Heart right ventricle (tissue), 16 donors: ENCODE data around the gene C1QTNF6. TPM values are rescaled to one million over a fixed set of nuclear protein-coding genes. Genes with fewer than 3 reads are reported as not detected.

Experiments
- ATAC-seq, 8 donors: fragments of 200-7000 bp; cut with Tn5 transposase; one replicate each; pipeline ENCODE4 v1.9.1; 2020; ENCODE audit warnings: mild to moderate bottlenecking in 8 of 8, moderate library complexity in 8 of 8, moderate number of reproducible peaks in 1 of 8
- DNase-seq, 2 donors: peaks; one replicate each; pipeline ENCODE4 v3.0.0-alpha.2; 2020
- H3K27ac ChIP-seq, 10 donors: fragments of 200-600 bp; sonication (generic) in 2 of 10; one replicate each; pipeline versions ENCODE4 v1.5.0 to v1.8.0; 2020 to 2022; ENCODE audit warnings: mild to moderate bottlenecking in 3 of 10
- H3K27me3 ChIP-seq, 7 donors: fragments of 200-600 bp; one replicate each; pipeline ENCODE4 v1.8.0; 2021 to 2022; ENCODE audit warnings: mild to moderate bottlenecking in 2 of 7
- H3K36me3 ChIP-seq, 9 donors: fragments of 200-600 bp; sonication (generic) in 1 of 9; one replicate each; pipeline versions ENCODE4 v1.5.0 to v1.8.0; 2020 to 2022; ENCODE audit warnings: mild to moderate bottlenecking in 2 of 9
- H3K4me1 ChIP-seq, 9 donors: fragments of 200-600 bp; sonication (generic) in 1 of 9; one replicate each; pipeline versions ENCODE4 v1.5.0 to v1.8.0; 2020 to 2022; ENCODE audit warnings: mild to moderate bottlenecking in 4 of 9
- H3K4me3 ChIP-seq, 10 donors: fragments of 200-600 bp; sonication (generic) in 2 of 10; one replicate each; pipeline versions ENCODE4 v1.5.0 to v1.8.0; 2020 to 2022; ENCODE audit warnings: mild to moderate bottlenecking in 7 of 10, moderate library complexity in 2 of 10
- H3K9me3 ChIP-seq, 11 donors: fragments of 200-600 bp in 10 of 11; sonication (generic) in 2 of 11; one replicate each; pipeline versions ENCODE4 v1.5.0 to v1.8.0; 2013 to 2022; ENCODE audit warnings: mild to moderate bottlenecking in 2 of 11, control low read depth in 1 of 11, moderate library complexity in 1 of 11
- CTCF ChIP-seq, 9 donors: fragments of 200-600 bp; sonication (generic) in 2 of 9; IDR thresholded peaks; one replicate each; pipeline versions ENCODE4 v1.5.0 to v1.8.0; 2021 to 2022; ENCODE audit warnings: antibody characterized with exemption in 9 of 9, mild to moderate bottlenecking in 5 of 9, moderate library complexity in 1 of 9
- WGBS, 2 donors: extraction: QIAGEN DNeasy Blood & Tissue Kit; methylation state at CpG; one replicate each; pipeline ENCODE4 v1.1.7; 2013; ENCODE audit warnings: inconsistent platforms in 1 of 2; 5-methylcytosine and 5-hydroxymethylcytosine counted together
- intact Hi-C, 10 donors: fragments of 100-400 bp; cut with DNase I; formaldehyde crosslinking; loops; one replicate each; pipeline versions ENCODE4 v1.11.1 to v1.14.2; 2022
- polyA plus RNA-seq, 2 donors: library from polyadenylated mRNA; stranded (reverse); fragments of 200-250 nt; gene quantifications; one replicate each; pipeline ENCODE4 v1.2.3, GENCODE V29; 2013
- total RNA-seq, 10 donors: library from RNA; stranded (reverse); fragmentation: NEBNext Ultra II Directional in 3 of 10; extraction: Animal tissue kit (Norgen Biotek cat#: 25700) in 3 of 10; gene quantifications; one replicate each; pipeline versions ENCODE4 v1.2.1 to v1.2.4, GENCODE V29; 2021 to 2023
- donor health status: Arrhythmogenic right ventricular cardiomyopathy.
- donor health status: ischemic (EF 13 %, LVEDD 7.1; RV severe dilation, severe dysfunction).
- donor health status: healthy with polysubstance abuse.
- donor health status: DM: no; HTN: yes; CAD: no.
- donor health status: DM: no; HTN: no; CAD: no.
- donor health status: ischemic (EF 25% LVEDD 6.9; RV normal size, moderate dysfunction).
- donor health status: ischemic (EF 25% LVEDD 5.7; RV mildly dilated, moderate dysfunction).
- donor health status: healthy.
- donor health status: DM: yes; HTN: yes; CAD: no.
- donor health status: Ischemic cardiomyopathy.
- donor health status: ischemic (EF 35%, LVEDD 5.7; RV mildly dilated, moderate dysfunction).
- donor health status: nonischemic (EF 11% LVEDD 7.7; RV severe dilation, severe dysfunction).
- donor health status: DM: yes; HTN: yes; CAD: no.
- donor health status: PGD.
- donor health status: ischemic (EF 29% LVEDD 5.4; RV normal size, mild dysfunction).
- donor health status: nonischemic (EF 23%, LVEDD 6.1; RV moderate dilation, normal function).

C1QTNF6 gene
- total and polyA plus RNA-seq, 12 donors, result 0.51 to 6.4 (median 1.5) TPM

DNA sequence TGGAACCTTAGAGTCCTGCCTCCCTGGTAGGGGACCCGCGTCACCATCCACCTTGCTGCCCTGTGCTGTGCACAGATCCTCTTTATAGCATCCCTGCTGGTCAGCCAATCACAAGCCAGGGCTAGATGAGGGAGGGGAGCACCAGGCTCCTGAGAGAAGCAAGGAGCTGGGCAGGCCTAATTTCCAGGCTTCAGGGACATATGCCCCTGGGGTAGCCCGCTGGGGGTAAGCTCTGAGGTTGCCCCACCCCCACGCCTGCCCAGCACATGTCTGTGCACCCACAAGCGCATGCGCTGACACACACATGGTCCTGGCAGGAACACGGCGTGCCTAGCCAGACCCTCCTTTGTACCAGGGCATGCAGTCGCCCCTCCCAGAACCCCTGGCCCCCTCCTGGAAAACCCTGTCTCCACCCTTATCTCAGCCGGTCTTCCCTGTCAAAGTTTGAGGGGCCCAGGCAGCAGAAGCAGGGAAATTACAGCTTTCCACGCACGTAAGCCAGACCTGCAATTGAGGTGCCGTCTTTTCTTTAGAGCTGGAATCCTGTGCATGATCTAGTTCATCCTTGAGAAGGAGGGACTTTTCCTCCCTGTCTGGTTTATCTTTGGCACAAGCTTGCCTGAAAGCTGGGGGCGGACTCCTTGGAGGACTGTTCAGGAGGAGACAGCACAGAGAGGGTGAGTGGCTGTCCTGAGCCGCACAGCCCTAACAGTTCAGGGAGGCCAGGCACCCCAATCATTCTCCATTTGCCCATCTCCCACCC lies 22.2 kb upstream of the C1QTNF6 start:
- Histone ChIP-seq H3K27me3 (peaks cover 0 to 64% (median 37%) of the 10 kb centered on the region in 7 donors), H3K4me3 (no peak overlapping the region), H3K4me1 (peaks cover 0 to 8% (median 3%) of the 10 kb centered on the region in 9 donors), H3K27ac (no peak overlapping the region), H3K9me3 (no peaks in the 10 kb centered on the region), H3K36me3 (no peaks in the 10 kb centered on the region)
- DNase-seq, result no peak
- WGBS, 2 donors, result 64 to 65% methylated on average over 15 of the region's 15 CpGs
- no peak for TF ChIP-seq CTCF (IDR thresholded peaks at IDR 0.05)
- no peak for ATAC-seq
- intact Hi-C loops, result no loop called here

DNA sequence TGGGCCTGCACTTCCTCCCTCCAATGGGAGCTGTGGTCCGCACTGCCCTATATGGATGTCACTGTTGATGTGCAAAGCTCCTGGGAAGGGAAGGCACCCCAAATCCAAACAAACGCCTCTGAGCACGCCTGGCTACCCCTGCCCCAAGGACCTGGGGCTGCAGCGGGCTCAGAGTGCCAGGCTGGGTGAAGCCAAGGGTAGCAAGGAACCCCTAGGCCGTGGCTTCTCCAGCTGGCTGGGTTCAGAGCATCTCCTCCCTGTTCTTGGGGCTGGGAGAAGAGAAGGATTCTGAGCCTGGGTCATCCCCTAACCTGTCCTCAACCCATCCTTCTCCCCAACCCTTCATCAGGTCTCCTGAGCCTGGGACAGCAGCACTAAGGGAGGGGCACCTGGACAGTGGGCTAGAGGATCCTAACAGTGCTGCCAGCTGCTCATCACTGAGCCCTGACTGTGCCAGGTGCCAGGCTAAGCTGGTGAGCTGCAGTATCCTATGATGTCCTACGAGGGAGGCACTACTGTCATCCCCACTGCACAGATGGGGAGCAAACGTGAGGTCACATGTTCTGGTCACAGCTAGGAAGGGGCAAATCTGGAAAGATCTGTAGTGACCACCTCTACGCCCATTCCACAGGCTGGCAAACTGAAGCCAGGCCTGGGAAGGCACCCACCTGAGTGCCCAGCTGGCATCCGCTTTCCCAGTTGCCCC lies 21.2 kb upstream of the C1QTNF6 start:
- H3K4me1 ChIP-seq, result peaks cover 0 to 8% (median 3%) of the 10 kb centered on the region in 9 donors
- peaks cover 0 to 57% (median 32%) of the 10 kb centered on the region in 7 donors for H3K27me3 ChIP-seq
- no peaks in the 10 kb centered on the region for H3K9me3 ChIP-seq
- H3K4me3 ChIP-seq, result no peak overlapping the region
- no peak for TF ChIP-seq CTCF (IDR thresholded peaks at IDR 0.05)
- H3K27ac ChIP-seq, result no peak overlapping the region
- 76 to 82% methylated on average over 9 of the region's 9 CpGs for WGBS, 2 donors
- no peaks in the 10 kb centered on the region for H3K36me3 ChIP-seq
- intact Hi-C loops, result no loop called here
- DNase-seq, result no peak
- ATAC-seq, result no peak

- ATAC-seq (no peak), DNase-seq (no peak)
- Histone ChIP-seq H3K27ac (no peak overlapping the region), H3K9me3 (no peaks in the 10 kb centered on the region), H3K27me3 (peaks cover 0 to 52% (median 27%) of the 10 kb centered on the region in 7 donors), H3K4me1 (peaks cover 0 to 8% (median 3%) of the 10 kb centered on the region in 9 donors), H3K36me3 (no peaks in the 10 kb centered on the region), H3K4me3 (no peak overlapping the region)
- WGBS, 2 donors, result 72 to 86% methylated on average over 7 of the region's 7 CpGs
- intact Hi-C loops, result no loop called here
- TF ChIP-seq CTCF (IDR thresholded peaks at IDR 0.05), result no peak
These were observed 20.5 kb upstream of the C1QTNF6 start for GRCh38 chr22:37208401-37209139.

DNA sequence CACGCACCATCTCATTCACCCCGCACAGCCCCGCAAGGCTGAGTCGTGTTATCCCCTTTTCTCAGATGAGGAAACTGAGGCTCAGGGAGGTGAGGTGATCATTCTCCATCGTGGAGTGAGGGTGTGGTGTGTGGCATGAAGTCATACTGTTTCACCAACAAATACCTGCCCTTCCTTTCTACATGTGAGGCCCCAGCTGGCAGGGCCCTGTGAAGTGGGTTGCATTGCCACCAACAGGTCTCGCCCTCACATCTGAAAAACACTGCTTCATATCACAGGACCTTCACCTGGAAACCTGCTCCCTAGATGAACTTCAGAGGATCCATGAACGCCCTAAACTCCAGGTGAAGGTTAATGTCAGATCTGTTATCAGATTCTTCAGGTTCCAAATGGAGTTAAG lies 19.9 kb upstream of the C1QTNF6 start:
- DNase-seq (no peak), ATAC-seq (no peak)
- H3K4me3 ChIP-seq, result no peak overlapping the region
- 84 to 87% methylated on average over 7 of the region's 7 CpGs for WGBS, 2 donors
- no peaks in the 10 kb centered on the region for H3K9me3 ChIP-seq
- no peaks in the 10 kb centered on the region for H3K36me3 ChIP-seq
- H3K27ac ChIP-seq, result no peak overlapping the region
- peaks cover 0 to 8% (median 3%) of the 10 kb centered on the region in 9 donors for H3K4me1 ChIP-seq
- TF ChIP-seq CTCF (IDR thresholded peaks at IDR 0.05), result no peak
- intact Hi-C loops, result no loop called here
- peaks cover 0 to 46% (median 21%) of the 10 kb centered on the region in 7 donors for H3K27me3 ChIP-seq
